K562 (cell line): ENCODE data around the gene JADE2. TPM values are rescaled to one million over a fixed set of nuclear protein-coding genes. Genes with fewer than 3 reads are reported as not detected.
A peak's percentile ranks its signal among the peaks of the same experiment; 100 is the strongest.

Experiments used
- ATAC-seq: fragments of 200-7000 bp; cut with Tn5 transposase; 3 replicates; pipeline ENCODE4 v1.9.1; 2020; ENCODE audit warnings: moderate library complexity
- BruUV-seq: library from RNA; stranded (reverse); fragments of 400-500 nt; replicated peaks from 2 replicates; lab custom pipeline; 2021; lab: Mats Ljungman, UMichigan
- CTCF ChIA-PET: fragments of 300-600 bp; formaldehyde crosslinking; extraction: SDS; loops from one replicate; lab custom pipeline; 2021; ENCODE audit warnings: low intra/inter-chr PET ratio; lab: Yijun Ruan, JAX
- POLR2A ChIA-PET: fragments of 300-600, 350-650 bp; sonication (Branson Sonifier 250); formaldehyde crosslinking; extraction: SDS; loops from one replicate; lab custom pipeline; 2021; ENCODE audit warnings: antibody characterized with exemption, inconsistent platforms; lab: Yijun Ruan, JAX
- DNase-seq, 4 experiments: peaks; one replicate each; pipeline versions ENCODE4 v3.0.0 to v3.0.0-alpha.2; 2011 to 2018; ENCODE audit warnings: low spot score in 3 of 4, mixed read lengths in 3 of 4; ENCODE audit errors: extremely low read depth in 1 of 4
- FAIRE-seq: peaks from 2 replicates; lab custom pipeline; 2011; peaks lifted over from hg19 to GRCh38; lab: Jason Lieb, UNC
- H2AFZ ChIP-seq: 2 replicates; pipeline ENCODE4 v1.6.0; 2011; ENCODE audit warnings: low read depth, low read length, control low read depth, inconsistent platforms
- H3K27ac ChIP-seq: fragments of 200-600 bp; 3 replicates; pipeline ENCODE4 v1.8.0; 2011; ENCODE audit warnings: low read depth, mild to moderate bottlenecking, control low read depth, inconsistent platforms, low read length, moderate library complexity, mixed read lengths; ENCODE audit errors: extremely low read depth
- H3K27me3 ChIP-seq, 2 experiments: fragments of 300-600 bp in 1 of 2; 2 replicates in 1 of 2; 3 replicates in 1 of 2; pipeline versions ENCODE4 v1.6.0 to v1.8.0; 2011; ENCODE audit warnings: inconsistent platforms in 2 of 2, low read length in 2 of 2, mild to moderate bottlenecking in 1 of 2, mixed read lengths in 1 of 2, moderate library complexity in 1 of 2; ENCODE audit not compliant: control insufficient read depth in 2 of 2, insufficient read depth in 2 of 2
- H3K36me3 ChIP-seq: fragments of 300-600 bp; 3 replicates; pipeline ENCODE4 v1.8.0; 2011; ENCODE audit warnings: mild to moderate bottlenecking, low read length, inconsistent platforms; ENCODE audit not compliant: control insufficient read depth, insufficient read depth
- H3K4me1 ChIP-seq, 2 experiments: fragments of 200-600 bp in 1 of 2; replicated peaks in 1 of 2; 2 replicates in 1 of 2; 3 replicates in 1 of 2; pipeline versions ENCODE4 v1.5.1 to v1.8.0; 2011; ENCODE audit warnings: inconsistent platforms in 2 of 2, low read length in 2 of 2, mild to moderate bottlenecking in 1 of 2, mixed read lengths in 1 of 2, moderate library complexity in 1 of 2; ENCODE audit not compliant: control insufficient read depth in 2 of 2, insufficient read depth in 2 of 2
- H3K4me2 ChIP-seq: 2 replicates; pipeline ENCODE4 v1.6.1; 2011; ENCODE audit warnings: low read length, control low read depth, inconsistent platforms, mixed read lengths; ENCODE audit not compliant: insufficient read depth
- H3K4me3 ChIP-seq: fragments of 200-600 bp; sonication (generic), shearing (Covaris generic); 2 replicates; pipeline ENCODE4 v1.5.1; 2016; ENCODE audit warnings: control low read depth, inconsistent platforms
- H3K79me2 ChIP-seq: fragments of 200-600 bp; 3 replicates; pipeline ENCODE4 v1.8.0; 2011; ENCODE audit warnings: low read length, inconsistent platforms; ENCODE audit not compliant: control insufficient read depth, insufficient read depth
- H3K9ac ChIP-seq, 2 experiments: 2 replicates each; pipeline versions ENCODE4 v1.6.0 to v1.6.1; 2011; ENCODE audit warnings: low read depth in 2 of 2, low read length in 2 of 2, control low read depth in 1 of 2, inconsistent platforms in 1 of 2, mild to moderate bottlenecking in 1 of 2, mixed read lengths in 1 of 2; ENCODE audit not compliant: insufficient read depth in 1 of 2
- H3K9me1 ChIP-seq: one replicate; pipeline ENCODE4 v1.6.0; 2011; ENCODE audit warnings: inconsistent platforms, mild to moderate bottlenecking, low read length, moderate library complexity; ENCODE audit not compliant: control insufficient read depth, insufficient read depth
- H3K9me3 ChIP-seq: replicated peaks from 2 replicates; pipeline ENCODE4 v1.5.1; 2011; ENCODE audit warnings: low read depth, low read length, inconsistent platforms; ENCODE audit not compliant: control insufficient read depth, insufficient read depth
- H4K20me1 ChIP-seq: replicated peaks from 2 replicates; pipeline ENCODE4 v1.6.1; 2011; ENCODE audit warnings: low read length, inconsistent platforms, mixed read lengths; ENCODE audit not compliant: control insufficient read depth, insufficient read depth
- ASH1L ChIP-seq: fragments of 450-650 bp; IDR thresholded peaks from 2 replicates; pipeline ENCODE4 v1.6.1; 2018; ENCODE audit warnings: borderline replicate concordance, mild to moderate bottlenecking, low read depth; ENCODE audit not compliant: partially characterized antibody
- BDP1 ChIP-seq: IDR thresholded peaks from 3 replicates; pipeline ENCODE4 v1.6.1; 2011; ENCODE audit not compliant: insufficient read length, insufficient read depth
- E2F6 ChIP-seq, 2 experiments: IDR thresholded peaks; 2 replicates each; pipeline ENCODE4 v1.6.1; 2011; ENCODE audit warnings: borderline replicate concordance in 1 of 2, control low read depth in 1 of 2, low read depth in 1 of 2, low read length in 1 of 2, mild to moderate bottlenecking in 1 of 2, mixed read lengths in 1 of 2, moderate library complexity in 1 of 2; ENCODE audit not compliant: insufficient read depth in 1 of 2, insufficient read length in 1 of 2, poor library complexity in 1 of 2, severe bottlenecking in 1 of 2; ENCODE audit errors: extremely low read depth in 1 of 2
- HCFC1 ChIP-seq: IDR thresholded peaks from 2 replicates; pipeline ENCODE4 v1.6.1; 2012; ENCODE audit warnings: low read depth, low read length, improper control_type of control experiment
- NELFE ChIP-seq: IDR thresholded peaks from 2 replicates; pipeline ENCODE4 v1.6.1; 2011; ENCODE audit warnings: mild to moderate bottlenecking; ENCODE audit not compliant: insufficient read depth, insufficient read length
- NR2C2 ChIP-seq, 2 experiments: fragments of 200-800 bp in 1 of 2; sonication (Bioruptor generic) in 1 of 2; sonication (generic) in 1 of 2; formaldehyde crosslinking in 1 of 2; IDR thresholded peaks; 2 replicates each; pipeline versions ENCODE4 v1.6.1 to v1.8.0; 2016 to 2022; ENCODE audit warnings: mild to moderate bottlenecking in 1 of 2, missing compliant biosample characterization in 1 of 2, missing genetic modification characterization in 1 of 2, missing genetic modification reagents in 1 of 2
- PTTG1 ChIP-seq: fragments of 450-650 bp; IDR thresholded peaks from 2 replicates; pipeline ENCODE4 v1.6.1; 2016; ENCODE audit warnings: low read depth, mild to moderate bottlenecking, missing genetic modification characterization, missing compliant biosample characterization
- SETDB1 ChIP-seq: IDR thresholded peaks from one replicate; pipeline ENCODE4 v1.6.1; 2012; ENCODE audit warnings: low read length, control low read depth, inconsistent platforms
- SMARCC2 ChIP-seq: fragments of 450-650 bp; IDR thresholded peaks from 2 replicates; pipeline ENCODE4 v1.6.1; 2017; ENCODE audit warnings: antibody characterized with exemption, moderate library complexity, mild to moderate bottlenecking, low read depth
- SPI1 ChIP-seq: IDR thresholded peaks from 2 replicates; pipeline ENCODE4 v1.6.1; 2011; ENCODE audit warnings: low read depth, low read length, control low read depth, borderline replicate concordance
- STAT6 ChIP-seq: sonication (generic); formaldehyde crosslinking; IDR thresholded peaks from 2 replicates; pipeline ENCODE4 v1.8.1; 2023; ENCODE audit warnings: mild to moderate bottlenecking, missing genetic modification reagents
- TOE1 ChIP-seq, 2 experiments: fragments of 450-650 bp in 1 of 2; sonication (generic) in 1 of 2; formaldehyde crosslinking in 1 of 2; IDR thresholded peaks; 2 replicates each; pipeline versions ENCODE4 v1.7.1 to v1.8.0; 2016 to 2022; ENCODE audit warnings: borderline replicate concordance in 2 of 2, mild to moderate bottlenecking in 2 of 2, antibody characterized with exemption in 1 of 2, inconsistent platforms in 1 of 2, low read depth in 1 of 2, missing genetic modification reagents in 1 of 2, moderate library complexity in 1 of 2
- ZNF445 ChIP-seq: fragments of 250-450 bp; sonication (Bioruptor Pico); IDR thresholded peaks from 2 replicates; pipeline ENCODE4 v1.4.0; 2020; ENCODE audit warnings: low read depth, mild to moderate bottlenecking, moderate library complexity
- ZNF764 ChIP-seq: fragments of 250-450 bp; sonication (Bioruptor Pico); IDR thresholded peaks from 2 replicates; pipeline ENCODE4 v1.4.0; 2020; ENCODE audit warnings: low read depth, mild to moderate bottlenecking, moderate library complexity
- ZNF77 ChIP-seq: fragments of 250-450 bp; sonication (Bioruptor Pico); IDR thresholded peaks from 2 replicates; pipeline ENCODE4 v1.5.0; 2020
- WGBS: fragments of 100-300 bp; shearing (Covaris generic); methylation state at CpG from one replicate; pipeline ENCODE4 v1.1.6; 2016; ENCODE audit warnings: low coverage, mixed read lengths; ENCODE audit not compliant: insufficient coverage; ENCODE audit errors: missing lambda C conversion rate; 5-methylcytosine and 5-hydroxymethylcytosine counted together
- in situ Hi-C: fragments of 300-500 bp; cut with MboI; formaldehyde crosslinking; loops from 4 replicates; pipeline ENCODE4 v1.15.0; 2018; ENCODE audit warnings: inconsistent platforms, mixed read lengths
- intact Hi-C: fragments of 100-400 bp; cut with micrococcal nuclease; formaldehyde crosslinking; loops from 2 replicates; pipeline ENCODE4 v1.14.2; 2022
- polyA plus RNA-seq, 8 experiments: library from polyadenylated mRNA; depleted of rRNA in 4 of 8; stranded (reverse) in 5 of 8; unstranded in 3 of 8; fragments of >200 nt; fragmentation: Nextera tagmentation in 2 of 8; fragmentation: Illumina TruSeq in 1 of 8; extraction: Ambion mirVana in 2 of 8; extraction: Trizol in 1 of 8; gene quantifications; 2 replicates each; pipeline versions ENCODE4 v1.2.1 to v1.2.3, GENCODE V29; 2011 to 2014; ENCODE audit warnings: inconsistent platforms in 1 of 8, missing spikeins in 1 of 8
- total RNA-seq, 7 experiments: library from RNA; depleted of rRNA in 6 of 7; stranded (reverse); fragments of >200 nt in 6 of 7; fragmentation: Illumina TruSeq in 2 of 7; extraction: Trizol in 2 of 7; gene quantifications; 2 replicates each; pipeline versions ENCODE4 v1.2.1 to v1.2.3, GENCODE V29; 2011 to 2021; ENCODE audit warnings: low replicate concordance in 1 of 7

The JADE2 gene
- total and polyA plus RNA-seq, 9 of the 15 experiments (the other 6 are each of a cell fraction or from before 2014, with no cell fraction given) = 0.50 to 23.3 (median 9.1) TPM

GRCh38 chr5:134526483-134527155, 1.1 kb downstream of the JADE2 start:
- H2AFZ ChIP-seq = peak overlapping the region; percentile 91
- no peaks in the 10 kb centered on the region for H4K20me1 ChIP-seq
- WGBS = 2% methylated on average over 45 of the region's 61 CpGs
- TF ChIP-seq SMARCC2 (no peak), ASH1L (no peak), BDP1 (no peak), NELFE (no peak), E2F6 (IDR thresholded peaks at IDR 0.05; ENCODE audit: borderline replicate concordance in 1 of 2, extremely low read depth in 1 of 2, insufficient read depth in 1 of 2, insufficient read length in 1 of 2, low read depth in 1 of 2, low read length in 1 of 2, poor library complexity in 1 of 2, severe bottlenecking in 1 of 2) (peak; percentile 55 to 88), TOE1 (IDR thresholded peaks at IDR 0.05; ENCODE audit: borderline replicate concordance) (no peak), TOE1 (CRISPR knock-in tag; IDR thresholded peaks at IDR 0.05; ENCODE audit: borderline replicate concordance, low read depth) (no peak), HCFC1 (no peak), SETDB1 (no peak), STAT6 (CRISPR knock-in tag) (no peak), NR2C2 (CRISPR knock-in tag; IDR thresholded peaks at IDR 0.05) (no peak), NR2C2 (tag; IDR thresholded peaks at IDR 0.05) (peak; percentile 57; the same call in 1 of the 2 replicates), SPI1 (no peak), ZNF445 (CRISPR knock-in tag) (no peak), ZNF764 (peak; percentile 83), ZNF77 (CRISPR knock-in tag) (no peak), PTTG1 (no peak)

More at GRCh38 chr5:134526483-134527155, 1.1 kb downstream of the JADE2 start:
- Histone ChIP-seq H3K9me1 (no peaks in the 10 kb centered on the region), H3K27ac (peak overlapping the region; percentile 87), H3K79me2 (peaks cover 48% of the 10 kb centered on the region), H3K4me1 (peaks cover 14 to 43% of the 10 kb centered on the region in 2 experiments; a peak in 4 of 5 replicates), H3K9ac (peak overlapping the region; percentile 64 to 95), H3K4me3 (peak overlapping the region; percentile 80), H3K4me2 (peak overlapping the region; percentile 87), H3K27me3 (no peaks in the 10 kb centered on the region), H3K9me3 (no peaks in the 10 kb centered on the region), H3K36me3 (no peaks in the 10 kb centered on the region)
- DNase-seq (peak; percentile 68 to 87 (median 78)), ATAC-seq (peak; percentile 62), FAIRE-seq (no peak)
- intact Hi-C loops = loop anchor here (1.0 to 5.0 kb wide), 4 partner anchors 51 to 156 kb away; partner anchors contain the start of genes CDKN2AIPNL and UBE2B
- BruUV-seq = TSS peak; percentile 22
- ChIA-PET CTCF (interaction anchor here (0.6 to 1.8 kb wide), 4 partner anchors 53 to 224 kb away, joined by 3 to 6 read pairs (median 4); partner anchors contain the start of gene CDKN2AIPNL), POLR2A (interaction anchor here (0.8 to 1.3 kb wide), 4 partner anchors 60 to 146 kb away, joined by 3 to 4 read pairs (median 4); no protein-coding TSS in a partner anchor)
- in situ Hi-C loops = no loop called here
